GM19372 (cell line): Measurements from ENCODE around the gene TBC1D13.
"Not testable (repeated sequence)": the region's sequence is repeated elsewhere in the genome, so short reads cannot be mapped to it uniquely, and the experiment has no call there.

Source experiments
- ATAC-seq: cut with Tn5 transposase; IDR thresholded peaks from one replicate; pipeline ENCODE4 v1.9.1; 2021; ENCODE audit warnings: mild to moderate bottlenecking, low read depth, moderate library complexity; ENCODE audit not compliant: unreplicated experiment

TBC1D13 gene

DNA sequence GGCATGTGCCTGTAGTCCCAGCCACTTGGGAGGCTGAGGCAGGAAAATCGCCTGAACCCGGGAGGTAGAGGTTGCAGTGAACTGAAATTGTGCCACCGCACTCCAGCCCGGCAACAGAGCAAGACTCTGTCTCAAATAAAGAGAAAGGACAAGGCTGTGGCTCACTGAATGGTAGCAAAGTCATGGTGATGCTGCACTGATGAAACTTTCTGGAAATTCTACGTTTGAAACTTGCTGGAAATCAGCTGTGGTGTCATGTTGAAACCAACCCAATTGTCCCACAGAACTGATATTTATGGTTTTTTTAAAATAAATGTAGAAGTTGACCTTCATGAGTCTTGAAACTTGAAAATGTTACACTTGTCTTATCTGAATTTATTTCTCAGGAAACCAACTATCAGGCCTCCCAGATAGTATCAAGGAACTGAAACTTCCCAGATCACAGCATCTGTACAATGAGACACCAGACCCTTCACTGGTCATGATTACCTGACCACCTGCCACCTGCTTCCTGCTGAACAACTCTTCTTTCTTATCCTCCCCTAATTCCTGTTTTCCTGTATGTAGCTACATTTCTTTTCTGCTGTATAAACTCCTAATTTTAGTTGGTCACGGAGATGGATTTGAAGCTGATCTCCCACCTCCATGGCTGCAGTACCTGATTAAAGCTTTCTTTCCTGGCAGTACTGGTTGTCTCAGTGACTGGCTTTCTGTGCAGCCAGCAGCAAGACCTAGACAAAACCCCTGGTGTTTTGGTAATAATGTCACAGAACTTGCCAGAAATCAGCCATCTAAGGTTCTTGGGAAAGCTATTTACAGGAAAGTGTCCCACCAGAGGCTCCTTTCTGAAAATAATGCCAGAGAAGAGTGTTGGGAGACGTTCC is 5.6 kb upstream of the TBC1D13 start:
- no peak for ATAC-seq

DNA sequence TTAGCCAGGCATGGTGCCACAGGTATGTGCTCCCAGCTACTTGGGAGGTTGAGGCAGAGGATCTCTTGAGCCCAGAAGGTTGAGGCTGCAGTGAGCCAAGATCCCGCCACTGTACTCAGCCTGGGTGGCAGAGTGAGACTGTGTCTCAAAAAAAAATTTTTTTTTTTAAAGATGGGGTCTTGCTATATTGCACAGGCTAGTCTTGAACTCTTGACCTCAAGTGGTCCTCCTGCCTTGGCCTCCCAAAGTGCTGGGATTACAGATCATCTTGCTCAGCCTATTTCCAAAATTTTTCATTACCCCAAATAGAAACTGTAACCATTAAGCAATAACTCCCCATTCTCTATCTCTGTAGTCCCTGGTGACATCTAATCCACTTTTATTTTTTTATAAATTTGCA is 4.4 kb upstream of the TBC1D13 start:
- ATAC-seq, result no peak

DNA sequence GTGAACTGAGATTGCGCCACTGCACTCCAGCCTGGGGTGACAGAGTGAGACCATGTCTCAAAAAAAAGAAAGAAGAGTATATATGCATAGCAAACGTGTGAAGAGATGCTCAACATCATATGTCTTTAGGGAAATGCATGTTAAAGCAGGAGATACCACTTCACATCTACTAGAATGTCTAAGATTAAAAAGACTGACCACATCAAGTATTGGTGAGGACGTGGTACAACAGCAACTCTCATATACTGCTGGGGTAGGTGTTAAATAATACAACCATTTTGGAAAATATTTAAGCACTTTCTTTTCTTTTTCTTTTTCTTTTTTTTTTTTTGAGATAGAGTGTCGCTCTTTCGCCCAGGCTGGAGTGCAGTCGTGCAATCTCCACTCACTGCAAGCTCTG is 1.6 kb upstream of the TBC1D13 start:
- ATAC-seq, result no peak

DNA sequence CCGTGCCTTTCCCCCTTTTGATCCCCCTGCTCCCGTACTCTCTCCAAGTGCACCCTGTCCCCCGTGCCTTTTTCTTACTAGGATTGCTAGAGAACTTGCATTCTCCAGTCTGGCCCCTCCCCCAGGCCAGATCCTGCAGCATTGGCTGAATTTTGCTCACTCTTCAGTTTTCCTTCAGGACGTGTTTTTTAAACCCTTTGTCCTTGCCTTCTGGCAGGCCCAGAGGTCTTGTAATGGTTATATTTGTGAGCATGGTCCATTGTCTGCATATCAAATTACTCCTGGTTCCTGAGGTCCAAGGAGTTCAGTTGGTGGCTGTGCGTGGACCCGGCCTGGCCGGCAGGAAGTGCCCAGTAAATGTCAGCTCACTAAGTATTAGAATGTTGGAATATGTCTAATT is 606 bp downstream of the TBC1D13 start:
- no peak for ATAC-seq

DNA sequence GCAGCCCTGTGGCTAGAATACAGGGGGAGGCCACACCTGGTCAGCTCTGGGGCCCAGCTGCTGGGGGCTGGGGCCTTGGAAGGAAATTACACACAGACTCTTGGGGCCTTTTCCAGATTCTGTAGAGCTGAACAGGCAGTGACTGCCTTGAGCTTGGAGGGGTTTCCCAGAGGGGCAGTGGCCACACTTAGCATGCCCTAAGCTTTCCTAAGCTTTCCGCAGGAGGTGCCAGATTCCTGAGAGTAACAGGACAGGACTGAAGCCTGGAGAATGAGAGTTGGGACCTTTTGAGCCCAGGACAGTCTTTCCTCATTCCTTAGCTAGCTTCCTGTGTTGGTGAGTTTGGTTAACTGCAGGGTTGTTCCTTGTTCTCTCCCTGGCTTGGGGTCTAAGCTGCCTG is 1.4 kb downstream of the TBC1D13 start:
- no peak for ATAC-seq

DNA sequence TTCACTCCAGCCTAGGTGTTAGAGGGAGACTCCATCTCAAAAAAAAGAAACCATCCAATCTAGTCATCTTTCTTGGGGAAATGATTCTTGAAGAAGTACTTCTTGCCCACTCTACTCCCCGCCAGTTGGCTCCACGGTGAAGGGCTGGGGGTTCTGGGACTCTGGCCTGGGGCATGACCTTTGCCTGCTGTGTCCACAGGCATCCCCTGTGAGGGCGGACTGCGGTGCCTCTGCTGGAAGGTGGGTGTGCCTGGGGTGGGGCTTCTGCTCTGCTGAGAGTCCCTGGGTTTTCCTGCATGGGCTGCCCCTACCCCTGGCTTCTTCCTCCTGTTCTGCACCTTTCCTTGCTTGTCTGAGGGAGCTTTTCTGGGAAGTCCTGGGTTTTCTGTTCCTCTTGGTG is 3.5 kb downstream of the TBC1D13 start:
- no peak for ATAC-seq

DNA sequence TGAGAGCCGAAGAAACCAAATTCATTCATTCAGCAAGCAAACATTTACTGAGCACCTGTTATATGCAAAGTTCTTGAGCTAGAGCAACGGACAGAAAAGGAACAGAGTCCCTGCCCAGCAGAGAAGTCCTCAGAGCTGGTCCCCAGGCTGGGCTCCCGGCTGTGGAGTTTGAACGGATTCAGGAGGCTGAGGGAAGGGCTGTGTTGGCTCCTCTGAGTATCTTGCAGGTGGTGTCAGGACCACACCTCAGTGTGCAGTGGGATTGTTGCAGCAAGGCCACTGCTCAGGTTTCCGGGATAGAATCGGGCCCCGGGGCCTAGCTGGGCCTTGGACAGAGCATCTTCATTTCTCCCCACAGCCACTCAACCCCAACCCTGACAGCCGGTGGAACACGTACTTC is 5.1 kb downstream of the TBC1D13 start:
- ATAC-seq, result no peak

DNA sequence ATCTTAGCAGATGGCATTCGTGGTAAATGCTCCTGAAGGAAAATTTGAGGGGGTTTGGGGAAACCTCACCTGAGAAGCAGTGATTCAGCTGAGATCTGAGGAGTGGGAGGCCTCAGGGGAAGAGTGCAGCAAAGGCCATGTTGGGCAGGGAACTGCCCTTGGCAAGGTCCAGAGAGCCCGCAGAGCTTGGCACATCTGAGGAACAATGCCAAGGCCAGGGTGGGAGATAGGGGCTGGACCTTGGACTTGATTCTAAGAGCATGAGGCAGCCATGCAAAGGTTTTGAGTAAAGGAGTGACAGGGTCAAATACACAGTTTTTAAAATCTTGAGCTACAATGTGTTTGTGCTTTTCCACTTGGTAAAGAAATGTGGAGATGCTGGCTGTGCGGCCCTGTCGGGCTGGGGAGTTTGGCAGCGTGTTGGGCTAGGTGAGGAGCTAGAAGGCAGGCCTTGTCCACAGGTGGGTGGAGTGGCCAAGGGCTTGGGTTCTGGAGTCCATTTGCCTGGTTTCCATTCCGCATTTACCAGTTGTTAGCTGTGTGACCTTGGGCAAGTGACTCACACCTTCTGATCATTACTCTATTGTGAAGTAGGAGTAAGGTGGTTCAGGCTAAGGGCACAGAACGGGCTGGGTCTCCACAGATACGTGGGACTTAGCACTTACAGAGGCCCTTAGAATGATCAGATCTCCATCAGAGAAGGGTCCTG is 6.1 kb downstream of the TBC1D13 start:
- no peak for ATAC-seq

DNA sequence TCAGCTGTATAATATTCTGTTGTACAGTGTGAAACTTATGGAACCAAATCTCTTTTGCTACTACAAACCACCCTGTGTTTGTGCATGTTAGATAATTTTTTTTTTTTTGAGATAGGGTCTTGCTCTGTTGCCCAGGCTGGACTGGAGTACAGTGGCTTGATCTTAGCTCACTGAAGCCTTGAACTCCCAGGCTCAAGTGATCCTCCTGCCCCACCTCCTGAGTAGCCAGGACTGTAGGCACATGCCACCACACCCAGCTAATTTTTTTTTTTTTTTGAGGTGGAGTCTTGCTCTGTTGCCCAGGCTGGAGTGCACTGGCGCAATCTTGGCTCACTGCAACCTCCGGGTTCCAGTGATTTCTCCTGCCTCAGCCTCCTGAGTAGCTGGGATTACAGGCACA is 7.9 kb downstream of the TBC1D13 start:
- ATAC-seq, result not testable (repeated sequence)

DNA sequence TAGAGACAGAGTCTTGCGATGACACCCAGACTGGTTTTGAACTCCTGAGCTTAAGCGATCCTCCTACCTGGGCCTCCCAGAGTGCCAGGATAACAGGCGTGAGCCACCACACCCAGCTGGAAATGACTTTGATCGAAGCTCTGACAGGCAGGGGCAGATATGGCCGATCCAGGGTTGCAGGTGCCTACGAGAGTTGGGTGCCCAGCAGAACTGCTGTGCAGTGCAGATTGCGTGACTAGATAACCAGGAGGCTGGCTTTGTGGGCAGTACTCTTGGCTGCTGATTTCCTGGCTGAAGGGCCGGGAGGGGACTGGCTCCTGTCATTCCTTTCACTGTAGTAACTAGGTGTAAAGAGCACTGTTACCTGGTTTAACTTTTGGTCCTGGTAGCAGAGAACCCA is 11.8 kb downstream of the TBC1D13 start:
- no peak for ATAC-seq

DNA sequence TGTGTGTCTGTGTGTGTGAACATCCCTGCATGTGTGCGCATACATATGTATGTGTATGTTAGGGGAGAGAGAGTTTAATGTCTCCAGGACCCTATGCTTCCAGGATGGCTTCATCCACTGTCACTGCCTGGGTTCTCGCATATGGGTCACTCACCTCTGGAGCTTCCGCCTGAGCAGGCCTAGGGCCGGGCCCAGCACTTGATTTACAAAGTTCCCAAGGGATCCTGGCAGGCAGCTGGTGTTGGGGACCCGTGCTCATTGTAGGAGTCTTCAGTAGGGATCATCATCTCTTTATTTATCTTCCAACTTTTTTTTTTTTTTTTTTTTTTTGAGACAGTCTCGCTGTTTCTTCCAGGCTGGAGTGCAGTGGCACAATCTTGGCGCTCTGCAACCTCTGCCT is 13.0 kb downstream of the TBC1D13 start:
- ATAC-seq, result no peak

DNA sequence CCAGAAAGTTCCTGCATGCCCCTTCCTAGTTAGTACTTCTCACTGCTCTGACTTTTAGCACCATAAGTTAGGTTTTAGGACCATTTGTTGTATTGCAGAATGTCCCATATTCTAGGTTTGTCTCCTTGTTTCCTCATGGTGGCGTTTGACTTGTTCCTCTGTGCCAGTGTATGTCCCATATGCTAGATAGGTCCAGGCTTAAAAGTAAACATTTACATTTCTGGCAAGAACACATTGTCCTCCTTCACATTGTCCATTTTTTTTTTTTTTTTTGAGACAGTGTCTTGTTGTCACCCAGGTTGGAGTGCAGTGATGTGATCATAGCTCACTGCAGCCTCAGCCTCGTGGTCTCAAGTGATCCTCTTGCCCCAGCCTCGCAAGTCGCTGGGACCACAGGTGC is 15.4 kb downstream of the TBC1D13 start:
- no peak for ATAC-seq

DNA sequence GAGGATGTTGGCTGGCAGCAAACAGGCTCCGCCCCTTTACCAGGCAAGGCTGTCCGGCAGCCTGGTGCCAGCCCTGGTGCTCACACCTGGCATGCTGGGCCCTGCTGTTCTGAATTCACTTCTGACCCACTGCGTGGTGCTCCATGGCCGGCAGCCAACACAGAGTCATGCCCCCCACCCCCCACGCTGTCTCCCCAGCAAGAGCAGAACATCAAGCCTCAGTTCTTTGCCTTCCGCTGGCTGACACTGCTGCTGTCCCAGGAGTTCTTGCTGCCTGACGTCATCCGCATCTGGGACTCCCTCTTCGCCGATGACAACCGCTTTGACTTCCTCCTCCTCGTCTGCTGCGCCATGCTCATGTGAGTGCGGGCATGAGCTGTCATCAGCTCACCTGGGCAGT is 18.6 kb downstream of the TBC1D13 start:
- ATAC-seq, result no peak

DNA sequence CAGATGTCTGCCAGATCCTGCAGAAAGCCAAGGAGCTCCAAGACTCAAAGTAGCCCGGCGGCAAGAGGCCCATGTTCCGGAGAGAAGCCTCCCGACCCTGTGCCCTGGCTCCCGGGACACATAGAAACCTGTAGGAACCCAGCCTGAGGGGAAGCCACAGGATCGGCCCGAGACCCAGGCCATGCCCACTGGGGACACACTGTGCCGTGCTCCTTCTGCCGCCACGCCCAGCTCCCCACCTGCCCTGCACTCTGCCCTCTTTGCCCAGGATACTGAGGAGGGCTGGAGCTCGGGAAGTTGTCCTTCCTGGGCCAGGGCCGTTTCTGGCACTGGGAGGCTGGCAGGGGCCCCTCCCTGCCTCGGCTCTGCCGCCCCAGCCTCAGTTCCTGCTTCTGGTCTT is 20.8 kb downstream of the TBC1D13 start:
- ATAC-seq, result no peak

DNA sequence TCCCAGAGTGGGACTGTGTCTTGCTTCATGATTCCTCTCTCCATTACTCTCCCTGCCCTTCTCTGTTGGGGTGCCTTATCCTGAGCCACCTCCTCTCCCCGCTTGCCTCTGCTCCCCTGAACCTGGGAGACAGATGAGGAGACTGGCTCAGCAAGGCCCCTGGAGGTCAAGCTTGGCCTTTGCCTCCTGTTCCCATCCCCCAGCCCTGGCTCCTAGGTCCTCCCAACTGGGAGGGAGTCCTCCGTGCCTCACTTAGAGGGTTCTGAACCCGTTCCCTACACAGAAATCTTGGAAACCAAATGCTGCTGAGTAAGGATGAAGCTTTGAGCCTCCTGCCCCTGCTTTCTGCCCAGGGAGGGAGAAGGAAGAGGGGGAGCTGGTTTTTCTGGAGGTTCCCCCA is 21.5 kb downstream of the TBC1D13 start:
- no peak for ATAC-seq

DNA sequence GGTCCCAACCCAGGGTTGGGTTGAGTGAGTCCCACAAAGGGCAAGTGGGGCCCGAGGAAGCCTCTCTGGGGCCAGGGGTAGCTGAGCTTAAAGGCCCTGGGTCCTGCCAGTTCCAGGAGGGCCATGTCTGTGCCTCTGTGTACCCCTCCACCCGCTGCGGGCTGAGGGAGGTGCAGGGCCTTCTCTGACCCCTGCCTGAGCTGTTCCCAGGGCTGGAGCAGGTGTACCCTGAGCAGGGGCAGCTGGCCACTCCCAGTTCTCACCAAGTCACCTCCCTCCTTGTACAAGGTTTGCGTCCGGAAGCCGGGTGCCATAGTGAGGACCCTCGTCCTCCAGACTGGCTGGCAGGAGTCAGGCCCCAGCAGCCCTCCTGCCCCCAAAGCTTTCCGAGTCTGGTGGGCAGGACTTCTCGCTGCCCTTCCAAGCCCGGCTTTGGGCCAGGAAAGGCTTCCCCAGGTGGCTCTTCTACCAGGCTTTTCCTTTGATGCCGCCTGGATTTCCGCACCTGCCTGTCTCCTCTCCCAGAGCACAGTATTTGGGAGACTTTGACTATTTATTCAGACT is 22.1 kb downstream of the TBC1D13 start:
- no peak for ATAC-seq

DNA sequence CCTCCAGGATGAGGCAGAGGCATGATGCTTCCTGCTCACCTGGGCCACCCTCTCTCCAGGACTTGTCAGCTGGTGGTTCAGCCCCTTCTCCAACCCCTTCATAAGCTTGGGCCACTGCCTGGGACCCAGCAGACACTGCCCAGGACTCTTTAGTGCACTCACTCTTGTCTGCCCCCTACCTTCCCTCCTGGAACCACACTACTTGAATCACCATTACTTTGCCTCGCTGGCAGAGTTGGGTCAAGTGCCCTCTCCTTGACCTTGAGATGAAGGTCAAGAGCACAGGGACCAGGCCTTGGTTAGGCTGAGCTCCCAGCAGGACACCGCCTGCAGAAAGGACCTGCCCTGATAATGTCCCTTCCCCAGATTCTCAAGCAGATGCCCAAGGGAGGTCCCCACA is 22.8 kb downstream of the TBC1D13 start:
- ATAC-seq, result no peak

DNA sequence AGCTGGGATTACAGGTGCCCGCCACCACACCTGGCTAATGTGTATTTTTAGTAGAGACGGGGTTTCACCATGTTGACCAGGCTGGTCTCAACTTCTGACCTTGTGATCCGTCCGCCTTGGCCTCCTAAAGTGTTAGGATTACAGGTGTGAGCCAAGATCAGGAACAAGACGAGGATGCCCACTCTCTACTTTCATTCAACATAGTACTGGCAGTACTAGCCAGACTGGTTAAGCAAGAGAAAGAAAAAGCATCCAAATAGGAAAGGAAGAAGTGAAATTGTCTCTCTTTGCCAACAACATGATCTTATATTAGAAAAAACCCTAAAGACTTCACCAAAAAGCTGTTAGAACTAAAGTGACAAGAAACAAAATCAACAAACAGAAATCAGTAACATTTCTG is 23.8 kb downstream of the TBC1D13 start:
- ATAC-seq, result no peak

DNA sequence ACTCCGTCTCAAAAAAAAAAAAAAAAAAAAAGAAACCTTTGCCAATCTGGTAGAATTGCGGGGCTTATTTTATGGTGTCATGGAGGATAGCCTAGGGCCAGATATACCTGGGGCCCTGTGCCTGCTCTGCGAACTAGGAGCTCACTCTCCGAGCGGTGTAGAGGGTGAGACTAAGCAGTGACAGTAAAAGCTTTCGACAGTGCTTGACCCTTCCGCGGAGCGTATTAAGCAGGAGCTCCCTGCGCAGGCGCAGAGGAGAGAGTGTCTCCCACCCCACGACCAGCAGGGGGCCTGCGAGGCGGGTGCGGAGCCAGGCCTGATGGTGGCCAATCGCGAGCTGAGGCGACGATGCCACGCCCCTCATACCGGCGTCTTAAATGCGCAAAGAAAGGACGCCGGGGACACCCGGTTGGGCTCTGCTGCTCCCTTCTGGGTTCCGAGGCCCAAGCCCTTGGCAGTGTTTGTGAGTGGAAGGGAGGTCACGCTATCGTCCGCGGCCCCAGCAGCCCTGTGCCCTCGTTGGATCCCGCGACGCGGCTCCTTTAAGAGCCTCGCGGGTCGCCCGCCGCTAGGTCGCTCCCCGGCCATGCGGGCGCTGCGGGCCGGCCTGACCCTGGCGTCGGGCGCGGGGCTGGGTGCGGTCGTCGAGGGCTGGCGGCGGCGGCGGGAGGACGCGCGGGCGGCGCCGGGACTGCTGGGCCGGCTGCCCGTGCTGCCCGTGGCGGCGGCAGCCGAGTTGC is 31.2 kb downstream of the TBC1D13 start, which contains the start of gene ENDOG:
TSS of gene ENDOG (plus strand) at position 402 of the 740 bp plus-strand sequence. CDS start at position 587, 185 bp downstream.
- ATAC-seq, result peak; percentile 78

DNA sequence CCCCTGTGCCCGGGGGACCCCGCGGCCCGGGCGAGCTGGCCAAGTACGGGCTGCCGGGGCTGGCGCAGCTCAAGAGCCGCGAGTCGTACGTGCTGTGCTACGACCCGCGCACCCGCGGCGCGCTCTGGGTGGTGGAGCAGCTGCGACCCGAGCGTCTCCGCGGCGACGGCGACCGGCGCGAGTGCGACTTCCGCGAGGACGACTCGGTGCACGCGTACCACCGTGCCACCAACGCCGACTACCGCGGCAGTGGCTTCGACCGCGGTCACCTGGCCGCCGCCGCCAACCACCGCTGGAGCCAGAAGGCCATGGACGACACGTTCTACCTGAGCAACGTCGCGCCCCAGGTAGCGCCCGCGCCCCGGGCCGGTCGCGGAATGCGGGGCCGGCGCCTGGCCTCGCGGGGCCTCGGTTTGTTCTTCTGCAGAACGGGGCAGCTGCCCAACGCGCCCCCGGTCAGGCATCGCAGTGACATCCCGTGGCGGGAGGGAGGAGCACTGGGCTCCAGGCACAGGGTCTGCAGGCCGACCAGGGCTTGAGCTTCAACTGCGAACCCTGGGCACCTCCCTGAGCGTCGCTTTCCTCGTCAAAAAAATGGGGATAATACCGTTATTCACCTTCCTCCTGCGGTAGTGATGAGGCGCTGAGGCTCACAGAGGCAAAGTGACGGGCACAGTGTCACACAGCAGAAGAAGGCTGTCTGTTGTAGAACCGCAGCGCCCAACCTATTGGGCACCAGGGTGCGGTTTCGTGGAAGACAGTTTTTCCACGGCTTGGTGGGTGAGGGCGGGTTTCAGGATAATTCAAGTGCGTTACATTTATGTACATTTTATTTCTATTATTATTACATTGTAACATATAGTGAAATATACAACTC is 32.0 kb downstream of the TBC1D13 start:
- ATAC-seq, result peak; percentile 31
